GM21737 (cell line): ENCODE results near the gene SSU72.
"Not testable (repeated sequence)": the region's sequence is repeated elsewhere in the genome, so short reads cannot be mapped to it uniquely, and the experiment has no call there.

ENCODE experiments used
- ATAC-seq: cut with Tn5 transposase; IDR thresholded peaks from one replicate; pipeline ENCODE4 v1.9.1; 2021; ENCODE audit warnings: mild to moderate bottlenecking, moderate library complexity; ENCODE audit not compliant: unreplicated experiment

Gene SSU72

DNA sequence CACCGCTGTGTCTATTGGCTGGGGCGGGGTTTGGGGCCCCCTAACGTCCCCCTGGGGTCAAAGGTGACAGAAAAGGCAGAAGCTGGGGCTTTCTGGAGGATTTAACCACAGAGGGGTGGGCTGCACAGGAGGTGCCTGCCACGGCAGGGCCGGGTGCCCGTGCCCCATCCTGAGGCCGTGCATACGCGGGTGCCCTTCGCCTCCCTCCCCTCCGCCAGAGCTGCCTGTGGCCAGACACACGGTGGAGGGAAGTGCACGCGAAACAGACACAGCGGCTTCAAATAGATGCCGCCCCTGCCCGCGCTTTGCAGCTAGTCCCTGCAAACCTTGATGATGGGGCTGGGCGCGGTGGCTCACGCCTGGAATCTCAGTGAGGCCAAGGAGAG lies 65.2 kb downstream of the SSU72 start:
- ATAC-seq = not testable (repeated sequence)

- ATAC-seq = not testable (repeated sequence)
Measured at GRCh38 chr1:1508775-1509464, 65.7 kb downstream of the SSU72 start.

DNA sequence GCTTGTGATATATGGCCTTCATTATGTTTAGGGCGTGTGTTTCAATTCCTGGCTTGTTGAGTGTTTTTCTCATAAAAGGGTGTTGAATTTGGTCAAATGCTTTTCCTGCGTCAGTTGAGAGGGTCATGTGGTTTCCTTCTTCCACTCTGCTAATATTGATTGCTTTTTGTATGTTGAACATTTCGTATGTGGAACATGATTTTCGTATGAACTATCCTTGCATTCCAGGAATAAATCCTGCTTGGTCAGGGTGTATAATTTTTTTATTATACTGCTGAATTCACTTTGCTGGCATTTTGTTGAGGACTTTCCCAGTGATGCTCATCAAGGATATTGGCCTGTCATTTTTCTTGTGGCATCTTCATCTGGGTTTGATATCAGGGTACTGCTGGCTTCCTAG lies 67.4 kb downstream of the SSU72 start:
- no peak for ATAC-seq

DNA sequence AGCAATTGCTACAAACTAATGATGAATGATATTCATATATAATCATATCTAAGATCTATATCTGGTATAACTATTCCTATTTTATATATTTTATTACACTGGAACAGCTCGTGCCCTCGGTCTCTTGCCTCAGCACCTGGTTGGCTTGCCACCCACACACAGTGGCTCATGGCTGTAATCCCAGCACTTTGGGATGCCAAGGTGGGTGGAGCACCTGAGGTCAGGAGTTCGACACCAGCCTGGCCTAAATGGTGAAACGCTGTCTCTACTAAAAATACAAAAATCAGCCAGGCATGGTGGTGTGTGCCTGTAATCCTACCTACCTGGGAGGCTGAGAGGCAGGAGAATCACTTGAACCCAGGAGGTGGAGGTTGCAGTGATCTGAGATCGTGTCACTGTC lies 68.9 kb downstream of the SSU72 start:
- ATAC-seq = not testable (repeated sequence)

DNA sequence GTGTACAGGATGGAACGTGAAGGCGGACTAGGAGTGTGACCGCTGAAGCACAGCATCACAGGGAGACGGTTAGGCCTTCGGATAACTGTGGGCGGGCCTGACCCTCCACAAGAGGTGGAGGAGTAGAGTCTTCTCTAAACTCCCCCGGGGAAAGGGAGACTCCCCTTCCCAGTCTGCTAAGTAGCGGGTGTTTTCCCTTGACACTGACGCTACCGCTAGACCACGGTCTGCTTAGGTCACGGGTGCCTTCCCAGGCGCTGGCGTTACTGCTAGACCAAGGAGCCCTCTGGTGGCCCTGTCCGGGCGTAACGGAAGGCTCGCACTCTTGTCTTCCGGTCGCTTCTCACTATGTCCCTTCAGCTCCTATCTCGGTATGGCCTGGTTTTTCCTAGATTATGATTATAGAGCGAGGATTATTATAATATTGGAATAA lies 69.3 kb downstream of the SSU72 start:
- not testable (repeated sequence) for ATAC-seq

DNA sequence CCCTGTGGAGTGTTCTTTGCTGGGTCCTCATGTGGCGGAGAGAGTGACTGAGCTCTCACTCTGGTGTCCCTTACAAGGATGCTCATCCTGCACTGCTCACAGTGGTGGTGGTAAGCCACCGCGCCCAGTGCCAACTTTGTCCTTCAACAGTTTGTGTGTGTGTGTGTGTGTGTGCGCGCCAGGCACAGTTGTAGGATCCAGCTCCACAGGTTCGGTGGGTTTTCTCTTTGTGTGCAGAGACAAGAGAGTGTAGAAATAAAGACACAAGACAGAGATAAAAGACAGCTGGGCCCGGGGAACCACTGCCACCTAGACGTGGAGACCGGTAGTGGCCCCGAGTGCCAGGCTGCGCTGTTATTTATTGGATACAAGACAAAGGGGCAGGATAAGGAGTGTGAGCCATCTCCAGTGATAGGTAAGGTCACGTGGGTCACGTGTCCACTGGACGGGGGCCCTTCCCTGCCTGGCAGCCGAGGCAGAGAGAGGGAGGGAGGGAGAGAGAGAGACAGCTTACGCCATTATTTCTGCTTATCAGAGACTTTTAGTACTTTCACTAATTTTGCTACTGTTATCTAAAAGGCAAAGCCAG lies 69.8 kb downstream of the SSU72 start:
- ATAC-seq = not testable (repeated sequence)

- ATAC-seq = not testable (repeated sequence)
Measured at GRCh38 chr1:1495461-1495975, 79.1 kb downstream of the SSU72 start.

DNA sequence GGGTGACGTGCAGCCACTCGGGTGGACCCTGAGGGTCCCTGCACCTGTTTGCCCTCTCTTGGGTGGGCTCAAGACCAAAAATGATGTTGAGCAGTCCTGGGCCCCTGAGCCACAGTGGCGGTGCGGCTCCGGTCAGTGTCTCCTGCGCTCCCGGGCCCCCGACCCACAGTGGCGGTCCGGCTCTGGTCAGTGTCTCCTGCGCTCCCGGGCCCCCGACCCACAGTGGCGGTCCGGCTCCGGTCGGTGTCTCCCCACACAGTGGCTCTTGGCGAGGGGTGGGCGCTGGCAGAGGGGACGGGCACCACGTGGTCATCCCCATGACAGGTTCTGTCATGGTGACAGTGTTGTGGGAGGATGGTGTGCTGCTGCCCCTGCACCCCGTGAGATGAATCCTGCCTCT lies 80.4 kb downstream of the SSU72 start:
- not testable (repeated sequence) for ATAC-seq
